Naive B cell (primary cell): ENCODE results near the gene XRCC4. TPM values are rescaled to one million over a fixed set of nuclear protein-coding genes. Genes with fewer than 3 reads are reported as not detected.

Experiments used
- ATAC-seq, 2 donors: fragments of 150-1000 bp; cut with Tn5 transposase; 2 replicates each; pipeline ENCODE4 v1.10.0; 2021; ENCODE audit warnings: low read depth in 2 of 2, mild to moderate bottlenecking in 2 of 2, moderate library complexity in 2 of 2
- DNase-seq: peaks from one replicate; pipeline ENCODE4 v3.0.0; 2022
- H3K27ac Mint-ChIP-seq, 6 donors: one replicate each; pipeline ENCODE4 v1.8.0; 2020 to 2022; ENCODE audit warnings: mild to moderate bottlenecking in 6 of 6, mixed read lengths in 6 of 6, moderate library complexity in 5 of 6, inconsistent platforms in 2 of 6
- H3K27me3 Mint-ChIP-seq, 3 donors: one replicate each; pipeline ENCODE4 v1.8.0; 2021 to 2022; ENCODE audit warnings: mixed read lengths in 3 of 3, mild to moderate bottlenecking in 1 of 3
- H3K36me3 Mint-ChIP-seq, 2 donors: one replicate each; pipeline ENCODE4 v1.8.0; 2020 to 2022; ENCODE audit warnings: mixed read lengths in 2 of 2, inconsistent platforms in 1 of 2, mild to moderate bottlenecking in 1 of 2
- H3K4me1 Mint-ChIP-seq, 3 donors: one replicate each; pipeline ENCODE4 v1.8.0; 2020 to 2022; ENCODE audit warnings: mixed read lengths in 3 of 3, inconsistent platforms in 1 of 3, mild to moderate bottlenecking in 1 of 3, moderate library complexity in 1 of 3
- H3K4me3 Mint-ChIP-seq, 8 donors: one replicate each; pipeline ENCODE4 v1.8.0; 2020 to 2022; ENCODE audit warnings: mild to moderate bottlenecking in 8 of 8, mixed read lengths in 8 of 8, moderate library complexity in 8 of 8, inconsistent platforms in 2 of 8
- H3K9me3 Mint-ChIP-seq, 7 donors: one replicate each; pipeline ENCODE4 v1.8.0; 2020 to 2022; ENCODE audit warnings: mixed read lengths in 7 of 7, mild to moderate bottlenecking in 5 of 7, inconsistent platforms in 2 of 7, moderate library complexity in 1 of 7
- polyA plus RNA-seq, 6 donors: library from polyadenylated mRNA; unstranded; fragments of 300-500 nt; fragmentation: Illumina TruSeq; gene quantifications; one replicate each; pipeline ENCODE4 v1.2.3, GENCODE V29; 2021; ENCODE audit warnings: low read depth in 6 of 6

The XRCC4 gene
- polyA plus RNA-seq, 6 donors from 2014 or later: 7.8 to 9.9 (median 9.3) TPM

DNA sequence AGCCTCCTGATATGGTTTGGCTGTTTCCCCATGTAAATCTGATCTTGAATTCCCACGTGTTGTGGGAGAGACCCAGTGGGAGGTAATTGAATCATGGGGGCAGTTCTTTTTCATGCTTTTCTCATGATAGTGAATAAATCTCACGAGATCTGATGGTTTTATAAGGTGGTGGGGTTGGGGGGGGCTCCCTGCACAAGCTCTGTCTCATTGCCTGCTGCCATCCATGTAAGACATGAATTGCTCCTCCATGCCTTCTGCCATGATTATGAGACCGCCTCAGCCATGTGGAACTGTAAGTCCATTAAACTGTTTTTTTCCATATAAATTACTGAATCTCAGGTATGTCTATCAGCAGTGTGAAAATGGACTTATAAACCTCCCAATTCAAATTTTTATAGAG, 12.8 kb downstream of the XRCC4 start:
- Mint-ChIP-seq H3K36me3 (peaks cover 18 to 30% of the 10 kb centered on the region in 2 donors), H3K4me3 (no peak overlapping the region), H3K27me3 (no peaks in the 10 kb centered on the region), H3K4me1 (peaks cover 12 to 17% (median 16%) of the 10 kb centered on the region in 3 donors), H3K9me3 (peaks cover 5 to 43% (median 26%) of the 10 kb centered on the region in 7 donors), H3K27ac (no peak overlapping the region)
- no peak for DNase-seq
- ATAC-seq: no peak

DNA sequence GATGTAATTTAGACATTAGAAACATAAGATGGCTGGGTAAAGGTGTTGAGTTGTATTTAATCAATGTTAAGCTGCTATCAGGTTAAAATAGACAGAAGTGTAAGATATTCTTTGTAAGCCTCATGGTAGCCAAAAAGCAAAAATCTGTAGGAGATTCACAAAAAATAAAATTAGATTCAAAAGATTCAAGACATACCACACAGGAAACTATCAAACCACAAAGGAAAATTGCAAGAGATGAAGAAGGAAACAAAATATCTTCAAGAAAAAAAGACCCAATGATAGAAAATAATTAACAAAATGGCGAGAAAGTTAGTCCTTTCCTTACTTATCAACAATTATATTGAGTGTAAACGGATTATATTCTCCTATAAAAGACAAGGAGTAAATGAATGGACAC, 15.3 kb downstream of the XRCC4 start:
- DNase-seq (no peak), ATAC-seq (no peak)
- Mint-ChIP-seq H3K9me3 (peaks cover 5 to 43% (median 26%) of the 10 kb centered on the region in 7 donors), H3K36me3 (peaks cover 18 to 39% of the 10 kb centered on the region in 2 donors), H3K27ac (peak overlapping the region in 2 of 6 donors; percentile 20 to 60), H3K4me3 (peak overlapping the region in 3 of 8 donors; percentile 9 to 22 (median 17)), H3K27me3 (no peaks in the 10 kb centered on the region), H3K4me1 (peaks cover 12 to 16% (median 13%) of the 10 kb centered on the region in 3 donors)

DNA sequence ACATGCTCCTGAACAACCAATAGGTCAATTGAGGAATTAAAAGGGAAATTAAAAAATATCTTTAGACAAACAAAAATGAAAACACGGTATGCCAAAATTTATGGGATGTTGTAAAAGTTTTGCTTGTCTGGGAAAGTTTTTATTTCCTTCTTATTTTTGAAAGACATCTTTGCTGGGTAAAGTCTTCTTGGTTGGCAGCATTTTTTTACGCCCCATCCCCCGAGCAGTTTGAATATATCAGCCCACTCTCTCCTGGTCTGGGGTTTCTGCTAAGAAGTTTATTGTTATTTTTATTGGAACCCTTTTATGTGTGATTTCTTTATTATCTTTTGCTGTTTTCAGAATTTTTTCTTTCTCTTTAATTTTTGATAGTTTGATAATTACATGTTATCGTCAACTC, 16.3 kb downstream of the XRCC4 start:
- H3K9me3 Mint-ChIP-seq: peaks cover 5 to 43% (median 26%) of the 10 kb centered on the region in 7 donors
- peak overlapping the region in 1 of 6 donors; percentile 22 for H3K27ac Mint-ChIP-seq
- H3K4me1 Mint-ChIP-seq: peaks cover 12 to 16% (median 13%) of the 10 kb centered on the region in 3 donors
- DNase-seq (no peak), ATAC-seq (no peak)
- H3K27me3 Mint-ChIP-seq: no peaks in the 10 kb centered on the region
- H3K36me3 Mint-ChIP-seq: peaks cover 18 to 39% of the 10 kb centered on the region in 2 donors
- H3K4me3 Mint-ChIP-seq: no peak overlapping the region

DNA sequence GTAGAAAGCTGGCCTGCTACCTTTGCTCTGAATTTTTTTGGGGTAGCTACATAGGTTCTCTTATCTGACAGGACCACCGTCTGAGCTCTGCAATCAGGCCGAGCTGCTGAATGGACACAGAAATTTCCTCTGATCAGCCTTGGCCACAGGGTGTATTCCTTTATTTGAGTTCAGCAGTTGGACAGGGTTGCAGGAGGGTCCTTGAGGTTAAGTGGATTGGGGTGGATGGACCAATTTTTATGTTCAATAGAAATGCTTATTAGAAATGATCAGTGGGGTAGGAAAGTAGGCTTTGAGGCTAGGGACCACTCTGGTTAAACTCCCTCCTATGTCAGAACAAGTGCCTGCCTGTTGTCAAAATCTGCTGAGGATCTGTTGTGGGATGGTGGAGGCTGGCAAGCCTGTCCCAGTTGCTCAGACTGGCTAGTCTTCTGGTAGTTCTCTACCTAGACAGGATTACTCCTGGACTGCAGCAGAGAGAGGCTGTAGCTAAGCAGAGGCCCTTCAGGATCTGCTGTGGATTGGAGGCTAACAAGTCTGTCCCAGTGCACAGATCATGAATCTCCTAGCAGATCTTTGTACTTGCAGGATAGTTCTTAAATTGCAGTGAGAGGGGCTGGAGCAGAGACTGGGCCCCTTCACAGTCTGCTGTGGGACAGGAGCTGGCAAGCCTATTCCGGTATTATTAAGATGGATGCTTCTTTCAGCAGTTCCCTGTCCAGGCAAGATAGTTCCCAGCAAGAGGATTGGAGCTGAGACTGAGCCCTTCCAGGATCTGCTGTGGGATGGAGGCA, 18.0 kb downstream of the XRCC4 start:
- Mint-ChIP-seq H3K4me3 (no peak overlapping the region), H3K9me3 (peaks cover 5 to 41% (median 24%) of the 10 kb centered on the region in 7 donors), H3K4me1 (peaks cover 12 to 16% (median 13%) of the 10 kb centered on the region in 3 donors), H3K36me3 (peaks cover 18 to 36% of the 10 kb centered on the region in 2 donors), H3K27me3 (no peaks in the 10 kb centered on the region), H3K27ac (no peak overlapping the region)
- no peak for DNase-seq
- no peak for ATAC-seq

DNA sequence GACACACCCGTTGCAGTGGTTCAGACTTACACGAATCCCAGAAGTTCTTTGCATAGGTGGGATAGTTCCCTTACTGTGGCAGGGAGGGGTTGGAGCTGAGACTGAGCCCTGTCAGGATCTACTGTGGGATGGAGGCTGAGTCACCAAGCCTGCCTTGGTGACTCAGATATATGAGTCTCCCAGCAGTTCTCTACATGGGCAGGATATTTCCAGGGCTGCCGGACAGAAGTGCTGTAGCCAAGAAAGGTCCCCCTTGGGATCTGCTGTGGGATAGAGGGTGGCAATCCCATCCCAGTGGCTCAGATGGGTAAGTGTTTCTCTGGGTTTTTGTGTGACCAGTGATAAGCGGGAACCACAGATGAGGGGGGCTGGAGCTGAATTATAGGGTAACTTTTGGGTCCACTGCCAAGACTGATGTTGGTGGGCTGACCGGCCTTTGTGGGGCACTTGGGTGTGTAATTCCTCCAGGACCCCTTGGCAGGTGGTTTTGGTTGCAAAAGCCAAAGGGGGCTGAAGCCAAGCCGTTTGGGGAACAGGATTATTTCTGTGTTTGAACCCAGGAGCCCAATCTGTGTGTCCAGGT, 18.7 kb downstream of the XRCC4 start:
- DNase-seq: no peak
- no peak overlapping the region for H3K27ac Mint-ChIP-seq
- H3K4me3 Mint-ChIP-seq: no peak overlapping the region
- no peak for ATAC-seq
- peaks cover 18 to 32% of the 10 kb centered on the region in 2 donors for H3K36me3 Mint-ChIP-seq
- H3K9me3 Mint-ChIP-seq: peaks cover 5 to 35% (median 22%) of the 10 kb centered on the region in 7 donors
- peaks cover 12 to 16% (median 13%) of the 10 kb centered on the region in 3 donors for H3K4me1 Mint-ChIP-seq
- H3K27me3 Mint-ChIP-seq: no peaks in the 10 kb centered on the region

DNA sequence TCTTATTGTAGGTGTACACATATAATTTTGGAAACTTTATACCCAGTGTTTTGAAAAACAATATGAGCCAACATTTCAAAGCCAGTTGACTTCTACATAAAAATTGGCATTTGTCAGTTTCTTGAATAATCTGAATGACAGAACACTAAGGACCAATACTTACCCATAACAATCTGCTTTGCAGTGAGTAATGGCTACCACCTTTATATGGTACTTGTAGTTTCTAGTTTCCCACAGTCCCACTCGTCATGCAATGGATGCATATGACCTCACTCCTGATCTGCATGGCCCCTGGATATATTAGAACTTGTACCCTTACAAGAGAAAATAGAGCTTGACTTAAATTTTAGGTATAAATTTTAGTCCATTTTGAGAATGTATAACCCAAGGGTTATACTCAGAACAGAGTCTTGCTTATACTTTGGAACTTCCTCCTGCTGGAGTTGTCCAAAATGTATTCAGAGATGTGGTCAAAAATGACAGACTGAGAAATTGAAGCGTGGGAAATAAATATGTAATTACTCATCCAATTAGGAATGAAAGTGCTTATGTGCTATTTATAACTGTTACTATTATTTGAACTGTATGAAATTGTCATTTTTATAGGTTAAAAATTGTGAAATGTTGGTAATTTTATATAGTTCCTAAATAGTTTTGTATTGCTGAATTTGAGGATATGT, 19.5 kb downstream of the XRCC4 start:
- DNase-seq (no peak), ATAC-seq (no peak)
- Mint-ChIP-seq H3K27me3 (no peaks in the 10 kb centered on the region), H3K27ac (no peak overlapping the region), H3K4me1 (peaks cover 11 to 14% (median 12%) of the 10 kb centered on the region in 3 donors), H3K36me3 (peaks cover 18 to 28% of the 10 kb centered on the region in 2 donors), H3K4me3 (no peak overlapping the region), H3K9me3 (peaks cover 5 to 32% (median 22%) of the 10 kb centered on the region in 7 donors)

DNA sequence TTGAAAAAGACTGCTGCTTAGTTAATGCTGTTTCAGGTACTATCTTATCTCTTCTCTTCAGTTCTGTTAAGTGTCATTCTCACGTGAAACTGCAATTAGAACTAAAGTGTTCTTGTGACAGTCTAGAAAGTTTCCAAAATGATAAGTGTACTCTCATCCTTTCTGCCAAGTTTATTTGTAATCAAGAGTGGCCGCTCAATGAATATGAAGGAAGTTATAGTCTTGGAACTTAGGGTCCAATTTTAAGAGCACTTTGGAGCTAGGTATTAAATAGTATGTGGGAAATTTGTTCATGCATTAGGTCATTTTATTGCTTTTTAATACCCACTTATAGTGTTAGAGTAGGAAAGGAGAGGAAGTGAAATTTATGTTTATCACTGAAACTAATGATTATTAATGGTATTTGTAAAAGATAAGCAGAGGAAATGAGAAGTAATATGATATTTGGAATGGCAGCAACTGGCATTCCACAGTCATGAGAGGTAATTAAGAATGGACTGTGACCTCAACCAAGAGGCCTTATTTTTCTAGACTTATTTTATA, 20.4 kb downstream of the XRCC4 start:
- DNase-seq (no peak), ATAC-seq (no peak)
- Mint-ChIP-seq H3K27ac (peak overlapping the region in 1 of 6 donors; percentile 8), H3K36me3 (peaks cover 14 to 19% of the 10 kb centered on the region in 2 donors), H3K4me3 (no peak overlapping the region), H3K4me1 (peaks cover 2 to 5% (median 3%) of the 10 kb centered on the region in 3 donors), H3K27me3 (no peaks in the 10 kb centered on the region), H3K9me3 (peaks cover 5 to 23% (median 17%) of the 10 kb centered on the region in 7 donors)

DNA sequence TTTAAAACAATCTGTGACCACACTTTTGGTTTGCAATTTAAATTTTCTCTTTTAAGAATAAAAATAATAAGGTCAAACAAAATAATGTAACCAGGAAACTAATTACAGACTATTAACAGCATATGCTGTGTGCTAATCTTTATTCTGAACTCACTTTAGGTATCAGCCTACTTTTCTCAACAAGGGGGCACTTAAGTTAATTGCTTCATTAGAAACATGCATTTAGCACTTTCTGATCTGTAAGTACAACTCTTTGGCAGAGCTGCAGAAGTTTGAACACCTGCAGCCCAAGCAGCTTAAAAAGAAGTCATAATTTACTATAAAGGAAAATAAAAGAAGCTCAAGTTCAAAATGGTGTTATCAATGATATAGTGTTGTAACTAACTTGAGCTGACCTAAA, 21.7 kb downstream of the XRCC4 start:
- peaks cover under 1 to 10% (median 5%) of the 10 kb centered on the region in 7 donors for H3K9me3 Mint-ChIP-seq

DNA sequence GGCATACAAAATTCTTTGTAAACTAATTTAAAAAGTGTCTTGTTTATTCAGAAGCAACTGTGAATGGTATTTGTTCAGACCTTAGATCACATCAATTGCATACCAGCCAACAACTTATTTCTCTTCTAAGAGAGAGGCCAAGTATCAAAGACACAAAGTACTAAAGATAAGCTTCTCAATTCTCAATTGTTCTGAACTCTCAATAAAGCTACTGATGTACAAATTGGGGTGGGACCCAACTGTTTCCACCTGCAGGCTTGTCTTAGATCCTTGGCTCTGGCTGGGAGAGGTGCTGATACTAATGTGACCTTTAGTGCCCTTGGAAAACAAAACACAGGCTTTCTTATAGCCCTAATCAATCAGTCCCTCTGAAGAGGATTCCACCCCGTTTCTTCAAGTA, 22.1 kb downstream of the XRCC4 start:
- no peaks in the 10 kb centered on the region for H3K27me3 Mint-ChIP-seq
- peaks cover 0 to 7% (median 1%) of the 10 kb centered on the region in 7 donors for H3K9me3 Mint-ChIP-seq
- H3K4me3 Mint-ChIP-seq: no peak overlapping the region
- no peaks in the 10 kb centered on the region for H3K4me1 Mint-ChIP-seq
- ATAC-seq (no peak), DNase-seq (no peak)
- no peak overlapping the region for H3K27ac Mint-ChIP-seq
- H3K36me3 Mint-ChIP-seq: peaks cover 4 to 13% of the 10 kb centered on the region in 2 donors

More for the DNA sequence above, 21.7 kb downstream of the XRCC4 start:
- Mint-ChIP-seq H3K4me3 (no peak overlapping the region), H3K27me3 (no peaks in the 10 kb centered on the region), H3K4me1 (no peaks in the 10 kb centered on the region), H3K36me3 (peaks cover 6 to 18% of the 10 kb centered on the region in 2 donors), H3K27ac (no peak overlapping the region)
- ATAC-seq (no peak), DNase-seq (no peak)

DNA sequence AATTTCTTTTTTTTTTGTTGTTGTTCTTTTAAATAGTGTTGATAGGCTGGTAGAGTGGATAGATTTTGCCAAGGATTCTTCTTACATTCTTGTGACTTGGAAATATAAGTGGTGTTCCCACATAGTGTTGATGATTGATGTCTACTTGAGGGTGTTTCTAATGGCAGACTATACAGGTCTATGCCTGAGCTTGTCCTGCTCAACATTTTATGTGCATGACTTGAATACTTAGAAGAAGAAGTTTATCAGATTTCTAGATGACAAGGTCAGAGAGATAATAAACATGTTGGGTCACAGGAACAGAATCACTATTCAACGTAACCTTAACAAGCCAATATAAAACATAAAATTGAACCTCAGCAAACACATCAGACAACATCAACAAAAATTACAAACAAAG, 24.2 kb downstream of the XRCC4 start:
- no peaks in the 10 kb centered on the region for H3K9me3 Mint-ChIP-seq
- ATAC-seq (no peak), DNase-seq (no peak)
- peaks cover 0 to 10% of the 10 kb centered on the region in 2 donors for H3K36me3 Mint-ChIP-seq
- no peaks in the 10 kb centered on the region for H3K4me1 Mint-ChIP-seq
- no peaks in the 10 kb centered on the region for H3K27me3 Mint-ChIP-seq
- H3K4me3 Mint-ChIP-seq: no peak overlapping the region
- no peak overlapping the region for H3K27ac Mint-ChIP-seq

DNA sequence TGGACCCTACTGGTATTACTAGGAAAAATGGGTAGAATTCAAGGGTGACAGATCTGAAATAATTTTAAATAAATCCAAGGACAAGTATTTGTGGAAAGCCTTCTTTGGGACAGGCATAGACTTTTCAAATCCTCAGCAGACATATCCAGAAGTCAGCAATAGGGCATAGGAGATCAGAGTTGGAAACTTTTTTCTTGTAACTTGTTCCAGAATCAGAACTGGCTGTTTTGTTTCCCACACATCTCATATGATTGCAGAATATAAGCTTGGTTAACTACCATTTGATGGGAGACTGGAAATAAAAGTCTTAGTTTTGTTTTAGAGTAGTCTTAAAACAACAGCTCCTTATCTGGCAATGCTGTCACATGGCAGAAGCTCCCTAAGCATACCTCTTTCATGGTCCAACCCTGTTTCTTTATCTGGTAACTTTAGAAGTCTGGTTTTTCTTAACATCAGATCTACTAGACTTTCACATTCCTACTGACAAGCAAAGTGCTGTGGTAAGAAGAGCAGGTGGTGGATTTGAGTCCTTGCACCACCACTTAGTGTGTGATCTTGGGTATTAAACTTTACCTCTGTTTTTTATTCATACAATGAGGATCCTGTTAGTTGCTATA, 25.1 kb downstream of the XRCC4 start:
- Mint-ChIP-seq H3K9me3 (no peaks in the 10 kb centered on the region), H3K27me3 (no peaks in the 10 kb centered on the region), H3K27ac (no peak overlapping the region), H3K4me3 (no peak overlapping the region), H3K36me3 (peaks cover 0 to 18% of the 10 kb centered on the region in 2 donors), H3K4me1 (no peaks in the 10 kb centered on the region)
- no peak for ATAC-seq
- no peak for DNase-seq

DNA sequence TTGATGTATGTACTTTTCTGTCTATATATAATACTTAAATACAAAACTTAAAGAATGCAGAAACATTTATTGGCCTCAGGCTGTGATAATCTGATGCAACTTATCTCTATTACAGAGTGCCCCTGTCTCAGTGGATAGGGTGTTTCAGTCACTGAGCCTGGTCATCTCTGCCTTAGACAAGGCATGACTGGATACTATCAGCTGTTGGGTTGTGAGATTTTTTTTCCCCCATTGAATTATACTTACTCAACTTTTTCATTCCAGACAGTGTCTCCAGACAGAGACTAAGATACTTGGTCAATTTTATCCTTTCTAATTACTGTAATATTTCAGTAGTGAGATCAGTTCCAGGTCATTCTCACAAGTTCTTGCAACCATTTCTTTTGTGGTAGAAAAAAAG, 26.7 kb downstream of the XRCC4 start:
- no peaks in the 10 kb centered on the region for H3K27me3 Mint-ChIP-seq
- H3K4me1 Mint-ChIP-seq: no peaks in the 10 kb centered on the region
- no peak for DNase-seq
- H3K4me3 Mint-ChIP-seq: no peak overlapping the region
- H3K9me3 Mint-ChIP-seq: no peaks in the 10 kb centered on the region
- no peak for ATAC-seq
- peaks cover 0 to 19% of the 10 kb centered on the region in 2 donors for H3K36me3 Mint-ChIP-seq
- H3K27ac Mint-ChIP-seq: no peak overlapping the region
